Hepatocyte (in vitro differentiated cells): ENCODE data around the gene NUBP1. TPM values are rescaled to one million over a fixed set of nuclear protein-coding genes. Genes with fewer than 3 reads are reported as not detected.
A peak's percentile ranks its signal among the peaks of the same experiment; 100 is the strongest.

Source experiments
- DNase-seq: peaks from one replicate; pipeline ENCODE4 v3.0.0-alpha.2; 2016; ENCODE audit warnings: low spot score
- H2AFZ ChIP-seq: fragments of 200-600 bp; sonication (generic); 2 replicates; pipeline ENCODE4 v1.6.0; 2016; ENCODE audit warnings: antibody characterized with exemption, mild to moderate bottlenecking
- H3K27ac ChIP-seq: fragments of 200-600 bp; sonication (generic); 2 replicates; pipeline ENCODE4 v1.5.1; 2016; ENCODE audit warnings: mild to moderate bottlenecking
- H3K27me3 ChIP-seq: fragments of 200-600 bp; sonication (generic); 2 replicates; pipeline ENCODE4 v1.6.1; 2016
- H3K36me3 ChIP-seq: fragments of 200-600 bp; sonication (generic); replicated peaks from 2 replicates; pipeline ENCODE4 v1.5.1; 2016; ENCODE audit warnings: low read depth; ENCODE audit not compliant: insufficient read depth
- H3K4me1 ChIP-seq: fragments of 200-600 bp; sonication (generic); 2 replicates; pipeline ENCODE4 v1.5.1; 2016; ENCODE audit warnings: mild to moderate bottlenecking, moderate library complexity; ENCODE audit not compliant: insufficient read depth
- H3K4me2 ChIP-seq: fragments of 200-600 bp; sonication (generic); 2 replicates; pipeline ENCODE4 v1.6.0; 2016
- H3K4me3 ChIP-seq: fragments of 200-600 bp; sonication (generic); 2 replicates; pipeline ENCODE4 v1.5.1; 2016; ENCODE audit warnings: mild to moderate bottlenecking
- H3K79me2 ChIP-seq: fragments of 200-600 bp; sonication (generic); 2 replicates; pipeline ENCODE4 v1.6.0; 2017; ENCODE audit warnings: mild to moderate bottlenecking
- H3K9me2 ChIP-seq: fragments of 200-600 bp; sonication (generic); replicated peaks from 2 replicates; pipeline ENCODE4 v1.6.0; 2017; ENCODE audit warnings: mild to moderate bottlenecking; ENCODE audit not compliant: insufficient read depth
- H3K9me3 ChIP-seq: fragments of 200-600 bp; sonication (generic); 2 replicates; pipeline ENCODE4 v1.5.1; 2016; ENCODE audit warnings: low read depth, mild to moderate bottlenecking
- H4K20me1 ChIP-seq: fragments of 200-600 bp; sonication (generic); 2 replicates; pipeline ENCODE4 v1.6.0; 2016; ENCODE audit warnings: mild to moderate bottlenecking; ENCODE audit not compliant: insufficient read depth, poor library complexity, severe bottlenecking
- EZH2 ChIP-seq: fragments of 200-600 bp; sonication (generic); IDR thresholded peaks from 2 replicates; pipeline ENCODE4 v1.6.1; 2016; ENCODE audit warnings: antibody characterized with exemption, mild to moderate bottlenecking, borderline replicate concordance
- EZH2phosphoT487 ChIP-seq: fragments of 200-600 bp; sonication (generic); IDR thresholded peaks from one replicate; pipeline ENCODE4 v1.6.1; 2018; ENCODE audit warnings: antibody characterized with exemption, mild to moderate bottlenecking, low read depth, moderate library complexity; ENCODE audit not compliant: unreplicated experiment, severe bottlenecking
- whole genome bisulfite sequencing: methylation state at CpG from one replicate; pipeline ENCODE4 v1.1.6; 2016; ENCODE audit warnings: low lambda C conversion rate; ENCODE audit errors: missing lambda C conversion rate; 5-methylcytosine and 5-hydroxymethylcytosine counted together
- polyA plus RNA-seq: library from polyadenylated mRNA; unstranded; fragments of >200 nt; fragmentation: Nextera tagmentation; extraction: Ambion mirVana; gene quantifications from 2 replicates; pipeline ENCODE4 v1.2.1, GENCODE V29; 2016
- total RNA-seq: library from RNA; depleted of rRNA; stranded (reverse); fragments of >200 nt; gene quantifications from 2 replicates; pipeline ENCODE4 v1.2.3, GENCODE V29; 2014
- TF ChIP-seq, protein P1 (sequence below): fragments of 200-600 bp; sonication (generic); IDR thresholded peaks from 2 replicates; pipeline ENCODE4 v1.5.1; 2016; ENCODE audit warnings: antibody characterized with exemption, mild to moderate bottlenecking; ENCODE audit not compliant: poor library complexity

NUBP1 gene
- total and polyA plus RNA-seq, 2 experiments from 2014 or later: 25.6 to 31.7 TPM

DNA sequence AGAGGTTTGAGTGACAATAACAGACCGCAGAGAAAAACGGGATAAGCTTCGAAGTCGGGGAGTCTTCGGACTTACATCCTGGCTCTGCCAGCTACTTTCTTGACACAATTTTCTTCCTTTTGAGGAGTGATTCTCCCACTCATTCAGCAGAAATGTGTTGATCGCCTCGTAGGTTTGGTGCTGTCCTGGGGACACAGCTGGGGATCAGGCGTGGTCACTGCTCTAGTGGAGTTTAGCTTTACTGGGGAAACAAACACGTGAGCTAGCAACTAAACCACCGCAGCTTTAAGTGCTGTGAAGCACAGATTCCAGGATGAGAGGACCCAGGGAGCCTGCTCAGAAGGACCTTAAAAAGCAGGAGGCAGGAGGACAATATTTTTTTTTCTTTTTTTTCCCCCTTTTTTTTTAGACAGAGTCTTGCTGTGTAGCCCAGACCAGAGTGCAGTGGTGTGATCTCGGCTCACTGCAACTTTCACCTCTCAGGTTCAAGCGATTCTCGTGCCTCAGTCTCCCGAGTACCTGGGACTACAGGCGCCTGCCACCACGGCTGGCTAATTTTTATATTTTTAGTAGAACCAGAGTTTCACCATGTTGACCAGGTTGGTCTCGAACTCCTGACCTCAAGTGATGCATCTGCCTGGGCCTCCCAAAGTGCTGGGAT lies 858 bp downstream of the NUBP1 start:
- H3K9me3 ChIP-seq: no peaks in the 10 kb centered on the region
- peak overlapping the region; percentile 70 for H3K27ac ChIP-seq
- peaks cover 9% of the 10 kb centered on the region for H3K4me1 ChIP-seq
- peak; percentile 45 for DNase-seq
- H3K36me3 ChIP-seq: no peaks in the 10 kb centered on the region
- H4K20me1 ChIP-seq: no peaks in the 10 kb centered on the region
- H3K4me3 ChIP-seq: peak overlapping the region; percentile 28
- H3K4me2 ChIP-seq: peak overlapping the region; percentile 75
- TF ChIP-seq EZH2: no peak
- no peak for TF ChIP-seq EZH2phosphoT487
- TF ChIP-seq, protein P1, sequence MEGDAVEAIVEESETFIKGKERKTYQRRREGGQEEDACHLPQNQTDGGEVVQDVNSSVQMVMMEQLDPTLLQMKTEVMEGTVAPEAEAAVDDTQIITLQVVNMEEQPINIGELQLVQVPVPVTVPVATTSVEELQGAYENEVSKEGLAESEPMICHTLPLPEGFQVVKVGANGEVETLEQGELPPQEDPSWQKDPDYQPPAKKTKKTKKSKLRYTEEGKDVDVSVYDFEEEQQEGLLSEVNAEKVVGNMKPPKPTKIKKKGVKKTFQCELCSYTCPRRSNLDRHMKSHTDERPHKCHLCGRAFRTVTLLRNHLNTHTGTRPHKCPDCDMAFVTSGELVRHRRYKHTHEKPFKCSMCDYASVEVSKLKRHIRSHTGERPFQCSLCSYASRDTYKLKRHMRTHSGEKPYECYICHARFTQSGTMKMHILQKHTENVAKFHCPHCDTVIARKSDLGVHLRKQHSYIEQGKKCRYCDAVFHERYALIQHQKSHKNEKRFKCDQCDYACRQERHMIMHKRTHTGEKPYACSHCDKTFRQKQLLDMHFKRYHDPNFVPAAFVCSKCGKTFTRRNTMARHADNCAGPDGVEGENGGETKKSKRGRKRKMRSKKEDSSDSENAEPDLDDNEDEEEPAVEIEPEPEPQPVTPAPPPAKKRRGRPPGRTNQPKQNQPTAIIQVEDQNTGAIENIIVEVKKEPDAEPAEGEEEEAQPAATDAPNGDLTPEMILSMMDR: no peak
- H3K79me2 ChIP-seq: no peaks in the 10 kb centered on the region
- WGBS: 40% methylated on average over 17 of the region's 17 CpGs
- H3K27me3 ChIP-seq: no peaks in the 10 kb centered on the region
- peak overlapping the region; percentile 66 for H2AFZ ChIP-seq
- H3K9me2 ChIP-seq: no peaks in the 10 kb centered on the region

GRCh38 chr16:10745841-10746240 lies 2.2 kb downstream of the NUBP1 start:
- H3K27me3 ChIP-seq: no peaks in the 10 kb centered on the region
- 62% methylated on average over 2 of the region's 2 CpGs for WGBS
- H3K4me2 ChIP-seq: no peak overlapping the region
- H4K20me1 ChIP-seq: no peaks in the 10 kb centered on the region
- no peak for DNase-seq
- no peak overlapping the region for H3K4me3 ChIP-seq
- no peak for TF ChIP-seq EZH2phosphoT487
- TF ChIP-seq, protein P1: no peak
- TF ChIP-seq EZH2: no peak
- H3K9me2 ChIP-seq: no peaks in the 10 kb centered on the region
- H3K4me1 ChIP-seq: peaks cover 9% of the 10 kb centered on the region
- H2AFZ ChIP-seq: no peak overlapping the region
- H3K79me2 ChIP-seq: no peaks in the 10 kb centered on the region
- H3K36me3 ChIP-seq: no peaks in the 10 kb centered on the region
- H3K9me3 ChIP-seq: no peaks in the 10 kb centered on the region
- H3K27ac ChIP-seq: no peak overlapping the region

- Histone ChIP-seq H3K4me2 (no peak overlapping the region), H4K20me1 (no peaks in the 10 kb centered on the region), H3K4me3 (no peak overlapping the region), H3K36me3 (no peaks in the 10 kb centered on the region), H3K27me3 (no peaks in the 10 kb centered on the region), H2AFZ (no peak overlapping the region), H3K4me1 (no peaks in the 10 kb centered on the region), H3K79me2 (no peaks in the 10 kb centered on the region), H3K9me3 (no peaks in the 10 kb centered on the region), H3K9me2 (no peaks in the 10 kb centered on the region), H3K27ac (no peak overlapping the region)
- WGBS: 91% methylated on average over 11 of the region's 11 CpGs
- TF ChIP-seq, protein P1: no peak
- TF ChIP-seq EZH2phosphoT487: no peak
- no peak for TF ChIP-seq EZH2
- no peak for DNase-seq
Observed at GRCh38 chr16:10750793-10751192, 7.2 kb downstream of the NUBP1 start.
